Stimulated activated CD4-positive, alpha-beta T cell treated with anti-CD3 and anti-CD28 coated beads, Interleukin-15, amount 100 ng/mL, for 48 hours (primary cell): ENCODE results near the gene PTPRT.
A peak's percentile ranks its signal among the peaks of the same experiment; 100 is the strongest.
"Not testable (repeated sequence)": the region's sequence is repeated elsewhere in the genome, so short reads cannot be mapped to it uniquely, and the experiment has no call there.

Experiments used
- DNase-seq, 2 donors: peaks; one replicate each; pipeline ENCODE4 v3.0.0-alpha.2; 2020; ENCODE audit warnings: low read depth in 2 of 2

PTPRT gene

DNA sequence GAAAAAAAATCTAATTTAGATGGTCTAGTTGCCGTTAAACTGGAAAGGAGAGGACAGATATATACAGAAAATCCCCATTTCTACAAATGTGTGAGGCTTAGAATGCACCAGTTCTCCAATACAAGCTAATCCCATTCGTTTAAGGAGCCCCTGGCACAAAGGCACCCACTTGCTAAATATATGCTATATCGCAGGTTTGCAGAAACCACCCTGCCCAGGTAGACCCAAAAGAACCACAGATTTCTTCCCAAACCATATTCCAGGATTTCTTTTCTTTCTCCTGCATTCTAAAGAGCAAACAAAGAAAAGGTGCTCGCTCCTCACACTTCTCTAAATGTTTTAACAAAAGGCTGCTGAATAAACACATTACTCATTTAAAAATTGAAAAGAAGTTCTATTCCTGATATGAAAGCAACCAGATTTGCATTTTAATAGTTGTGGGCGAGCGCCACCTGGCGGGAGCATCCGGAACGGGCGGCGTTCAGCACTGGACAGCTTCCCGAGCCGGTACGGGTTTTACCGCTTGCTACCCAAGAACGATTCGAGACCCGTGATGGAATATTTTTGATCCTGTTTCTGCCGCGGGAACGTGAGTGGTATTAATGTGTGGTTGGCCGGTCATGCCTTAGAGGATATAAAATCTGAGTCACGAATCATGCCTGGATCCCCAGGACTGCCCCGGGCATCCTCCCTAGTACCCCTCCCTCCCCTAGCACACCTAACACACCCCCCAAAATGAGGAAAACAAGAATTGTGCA lies 2.1 kb downstream of the PTPRT start:
- DNase-seq: peak; percentile 24 to 58

DNA sequence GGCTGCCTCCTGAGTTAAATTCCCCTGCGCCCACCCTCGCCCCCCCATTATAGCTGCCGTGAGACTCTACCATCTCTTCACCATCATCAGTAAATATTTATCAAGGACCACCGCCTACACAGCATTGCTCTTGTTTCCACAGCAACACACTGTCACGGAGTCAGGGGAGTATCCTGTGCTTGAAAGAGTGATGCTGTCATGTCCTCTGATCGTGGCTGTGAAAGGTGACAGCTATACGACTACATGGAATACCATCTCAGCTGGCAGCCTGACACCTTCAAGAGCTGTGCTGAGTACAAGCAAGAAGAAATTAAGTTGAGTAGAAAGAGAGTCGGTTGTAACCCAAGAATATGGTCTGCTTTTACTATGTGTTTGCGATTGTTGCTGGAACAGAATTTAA lies 3.4 kb downstream of the PTPRT start:
- no peak for DNase-seq

DNA sequence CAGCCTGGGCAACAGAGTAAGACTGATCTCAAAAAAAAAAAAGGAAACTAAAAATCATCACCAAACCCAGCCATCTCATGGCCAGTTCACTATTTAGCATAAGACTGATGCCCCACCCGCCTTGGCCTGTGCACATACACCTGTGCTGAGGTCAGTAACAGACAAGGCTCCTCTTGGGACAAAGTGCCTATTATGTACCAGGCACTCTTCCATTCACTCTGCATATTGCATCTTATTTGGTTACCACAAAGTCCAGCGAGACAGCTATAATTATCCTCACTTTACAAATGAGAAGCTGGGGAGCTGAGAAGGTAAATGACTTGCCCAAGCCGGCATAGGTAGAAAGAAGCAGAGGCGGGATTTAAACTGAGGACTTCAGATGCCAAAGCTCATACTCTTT lies 3.8 kb downstream of the PTPRT start:
- no peak for DNase-seq

DNA sequence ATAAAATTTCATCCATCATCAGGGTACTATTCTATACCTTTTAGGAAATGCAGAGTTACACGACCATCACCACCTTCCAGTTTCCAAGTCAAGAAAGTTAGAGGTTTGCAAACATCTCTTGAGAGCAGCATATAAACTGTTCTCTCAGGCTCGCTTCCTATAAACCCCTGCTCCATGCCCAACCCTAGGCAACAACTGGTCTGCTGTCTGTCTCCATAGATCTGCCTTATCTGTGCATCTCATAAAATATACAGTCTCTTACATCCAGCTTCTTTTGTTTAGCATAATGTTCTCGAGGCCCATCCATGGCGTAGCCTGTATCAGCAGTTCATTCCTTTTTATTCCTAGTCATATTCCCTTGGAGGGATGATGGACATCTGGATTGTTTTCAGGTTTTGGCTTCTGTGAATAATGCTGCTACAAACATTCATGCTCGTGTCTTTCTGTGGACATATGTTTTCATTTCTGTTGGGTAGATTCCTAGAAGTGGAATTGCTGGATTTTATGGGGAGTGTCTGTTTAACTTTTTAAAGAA lies 6.1 kb downstream of the PTPRT start:
- DNase-seq: no peak

DNA sequence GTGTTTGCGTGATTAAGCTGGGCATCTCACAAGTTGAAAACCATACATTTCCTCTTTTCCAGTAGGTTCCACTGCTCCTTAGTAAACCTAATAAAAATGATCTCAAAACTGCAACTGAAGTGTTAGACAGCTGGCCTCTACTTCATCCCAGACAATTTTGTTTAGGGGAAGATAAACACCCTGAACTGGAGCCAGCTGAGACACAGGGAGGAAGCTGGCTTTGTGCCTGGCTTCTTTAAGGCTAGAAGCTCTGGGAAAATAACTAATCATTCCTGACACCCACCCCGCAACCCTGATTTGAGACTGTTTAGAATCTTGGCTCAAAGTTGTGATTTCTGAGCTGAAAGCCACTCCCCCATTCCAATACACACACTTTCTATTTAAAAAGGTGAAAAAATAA lies 11.6 kb downstream of the PTPRT start:
- DNase-seq: no peak

DNA sequence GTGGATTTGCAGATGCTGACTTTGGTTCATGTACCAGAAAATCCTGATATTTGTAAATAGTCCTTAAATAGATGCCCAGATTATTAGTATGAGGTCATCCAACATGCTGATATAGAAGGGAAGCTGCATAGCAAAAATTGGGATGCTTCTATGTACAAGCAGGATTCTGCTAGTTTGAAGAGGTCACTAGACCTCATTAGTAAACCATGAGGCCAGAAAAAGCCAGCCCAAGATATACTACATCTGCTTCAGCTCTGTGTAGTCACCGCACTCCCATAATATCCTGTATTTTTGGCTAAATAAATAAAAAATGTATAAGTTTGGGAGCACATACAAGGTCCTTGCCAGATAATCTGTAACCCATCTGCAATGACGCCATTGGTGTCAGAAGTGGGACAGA lies 13.0 kb downstream of the PTPRT start:
- no peak for DNase-seq

DNA sequence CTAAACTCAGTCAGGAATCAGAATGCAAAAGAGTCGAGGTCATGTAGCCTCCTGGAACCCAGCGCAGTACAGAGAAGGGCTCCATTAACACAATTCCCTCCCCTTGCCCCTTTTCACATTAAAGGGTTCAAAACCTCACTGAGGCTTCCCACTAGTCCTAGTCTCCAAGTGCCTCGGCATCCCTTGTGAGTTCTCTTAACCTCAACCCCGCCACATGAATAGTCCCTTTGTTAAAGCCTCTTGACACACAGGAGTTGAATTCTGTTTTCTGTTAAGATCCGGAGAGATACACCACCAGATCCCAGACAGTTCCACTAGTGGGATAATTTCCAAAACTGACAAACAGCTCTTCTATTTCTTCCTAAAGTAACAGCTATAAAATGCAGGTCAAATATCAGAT lies 17.8 kb downstream of the PTPRT start:
- DNase-seq: no peak

DNA sequence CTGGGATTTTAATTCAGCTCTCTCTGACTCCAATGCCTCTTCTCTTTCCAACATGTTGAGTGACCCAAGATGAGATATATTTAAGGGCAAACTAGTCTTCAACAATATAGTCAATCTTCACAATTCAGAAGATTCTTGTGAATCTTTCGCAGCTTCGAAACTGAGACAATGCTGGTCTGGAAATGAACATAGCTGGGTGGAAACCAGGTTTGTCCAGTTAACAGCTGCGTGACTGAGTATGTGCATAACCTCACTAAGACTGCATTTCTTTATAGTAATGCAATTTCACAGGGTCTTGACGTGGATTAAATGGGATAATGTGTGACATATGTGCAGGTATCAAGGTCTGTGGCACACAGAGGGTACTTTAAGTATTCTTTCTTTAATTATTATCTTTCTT lies 18.9 kb downstream of the PTPRT start:
- DNase-seq: no peak

DNA sequence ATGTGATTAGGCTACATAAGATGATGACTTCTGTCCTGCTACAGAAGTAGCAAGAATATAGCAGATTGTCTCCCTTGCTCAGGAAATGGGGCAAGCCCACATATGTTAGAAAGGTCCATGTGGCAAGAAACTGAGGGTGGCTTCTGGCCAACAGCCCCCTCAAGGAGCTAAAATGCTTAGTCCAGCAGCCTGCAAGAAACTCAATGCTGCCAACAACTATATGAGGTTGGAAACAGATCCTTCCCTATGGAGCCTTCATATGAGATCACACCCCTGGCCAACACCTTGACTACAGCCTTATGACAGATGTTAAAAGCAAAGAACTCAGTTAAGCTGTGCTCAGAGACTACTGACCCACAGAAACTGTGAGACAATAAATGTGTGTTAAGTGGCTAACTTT lies 22.1 kb downstream of the PTPRT start:
- DNase-seq: no peak

DNA sequence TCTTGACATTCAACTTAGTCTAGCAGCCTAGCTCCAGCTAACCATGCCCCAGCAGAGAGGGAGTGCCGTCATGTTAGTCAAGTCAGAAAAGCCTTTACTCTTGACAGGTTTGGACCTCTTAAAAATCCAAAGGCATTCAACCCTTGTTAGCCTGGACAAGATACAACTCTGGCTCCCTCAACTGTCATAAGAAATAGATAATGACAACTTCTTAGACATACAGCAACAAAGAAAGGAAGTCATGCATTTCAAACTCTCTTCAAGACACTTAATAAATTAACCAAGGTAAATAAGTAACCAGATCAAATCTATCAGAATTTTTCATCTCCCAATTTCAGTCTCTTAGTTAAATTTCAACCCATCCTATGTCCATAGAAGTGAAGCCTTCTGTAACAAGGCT lies 22.7 kb downstream of the PTPRT start:
- no peak for DNase-seq

DNA sequence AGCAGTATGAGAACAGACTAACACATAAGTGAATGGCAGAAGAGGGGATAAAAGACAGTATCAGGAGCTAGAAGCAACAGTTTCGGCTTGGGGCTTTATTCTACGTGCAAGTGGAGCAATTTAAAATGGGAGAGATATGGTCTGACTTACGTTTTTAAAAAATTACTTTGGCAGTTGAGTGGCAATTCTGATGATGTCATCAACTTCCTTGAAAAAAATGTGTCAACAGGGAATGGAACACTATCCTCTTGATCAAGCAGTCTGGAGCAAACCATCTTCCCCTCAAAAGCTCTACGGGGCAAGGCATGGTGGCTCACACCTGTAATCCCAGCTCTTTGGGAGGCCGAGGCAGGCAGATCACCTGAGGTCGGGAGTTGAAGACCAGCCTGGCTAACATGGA lies 24.1 kb downstream of the PTPRT start:
- no peak for DNase-seq

DNA sequence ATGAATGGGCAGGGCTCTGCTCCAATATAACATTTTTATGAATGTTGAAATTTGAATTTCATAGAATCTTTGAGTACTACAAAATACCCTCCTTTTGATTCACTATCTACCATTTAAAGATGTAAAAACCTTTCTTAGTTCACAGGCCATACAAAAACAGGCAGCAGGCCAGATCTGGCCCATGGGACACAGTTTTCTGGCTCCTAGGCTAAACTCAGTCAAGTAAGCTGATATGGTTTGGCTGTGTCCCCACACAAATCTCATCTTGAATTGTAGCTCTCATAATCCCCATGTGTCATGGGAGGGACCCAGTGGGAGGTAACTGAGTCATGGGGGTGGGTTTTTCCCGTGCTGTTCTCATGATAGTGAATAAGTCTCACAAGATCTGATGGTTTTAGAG lies 25.0 kb downstream of the PTPRT start:
- DNase-seq: not testable (repeated sequence)

DNA sequence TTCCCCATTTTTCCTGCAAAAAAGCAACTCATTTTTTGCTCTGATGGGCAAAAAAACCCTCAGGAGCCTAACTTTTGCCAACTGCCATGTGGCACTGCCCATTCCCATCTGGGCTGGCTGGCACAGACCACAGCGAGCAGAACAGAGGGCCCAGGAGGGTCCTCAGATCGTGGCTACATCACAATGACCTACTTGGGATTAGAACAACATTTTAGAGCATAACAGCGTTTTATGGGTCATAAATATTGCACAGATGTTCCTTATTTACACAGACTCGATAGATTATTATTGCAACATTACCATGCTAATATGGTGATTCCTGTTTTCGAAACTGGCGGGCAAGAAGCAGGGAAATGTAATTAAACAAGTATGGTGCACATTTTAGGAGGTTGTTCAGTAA lies 28.0 kb downstream of the PTPRT start:
- DNase-seq: no peak

DNA sequence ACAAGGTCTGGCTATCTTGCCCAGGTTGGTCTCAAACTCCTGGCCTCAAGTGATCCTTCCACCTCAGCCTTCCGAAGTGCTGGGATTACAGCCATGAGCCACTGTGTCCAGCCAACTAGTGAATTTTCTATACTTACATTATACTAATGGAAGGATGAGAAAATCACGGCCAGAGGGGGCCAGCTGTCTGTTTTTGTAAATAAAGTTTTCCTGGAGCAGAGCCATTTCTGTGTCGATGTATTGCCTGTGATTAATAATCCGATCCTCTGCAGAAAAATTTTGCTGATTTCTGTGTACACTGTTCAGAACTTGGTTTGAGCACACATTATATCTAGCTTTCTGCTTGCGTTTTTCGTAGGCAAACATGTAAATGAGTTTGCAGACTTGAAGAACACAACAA lies 28.8 kb downstream of the PTPRT start:
- DNase-seq: no peak

DNA sequence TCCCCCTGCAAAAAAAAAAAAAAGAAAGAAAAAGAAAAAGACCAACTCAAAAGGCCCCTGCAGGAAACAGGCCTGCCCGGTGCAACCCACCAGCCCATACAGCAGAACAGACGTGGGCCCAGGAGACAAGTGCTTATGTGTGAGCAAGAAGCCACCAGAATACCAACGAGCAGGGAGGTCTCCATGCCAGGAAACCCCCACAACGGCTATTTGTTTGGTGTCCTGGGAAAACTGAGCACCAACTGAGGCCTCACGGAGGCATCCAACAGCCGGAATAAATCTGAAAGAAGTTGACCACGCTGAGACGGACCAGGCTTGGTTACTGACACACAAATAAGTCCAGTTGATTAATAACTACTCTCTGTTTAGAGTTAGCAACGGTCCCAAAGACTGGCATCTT lies 29.7 kb downstream of the PTPRT start:
- DNase-seq: no peak

DNA sequence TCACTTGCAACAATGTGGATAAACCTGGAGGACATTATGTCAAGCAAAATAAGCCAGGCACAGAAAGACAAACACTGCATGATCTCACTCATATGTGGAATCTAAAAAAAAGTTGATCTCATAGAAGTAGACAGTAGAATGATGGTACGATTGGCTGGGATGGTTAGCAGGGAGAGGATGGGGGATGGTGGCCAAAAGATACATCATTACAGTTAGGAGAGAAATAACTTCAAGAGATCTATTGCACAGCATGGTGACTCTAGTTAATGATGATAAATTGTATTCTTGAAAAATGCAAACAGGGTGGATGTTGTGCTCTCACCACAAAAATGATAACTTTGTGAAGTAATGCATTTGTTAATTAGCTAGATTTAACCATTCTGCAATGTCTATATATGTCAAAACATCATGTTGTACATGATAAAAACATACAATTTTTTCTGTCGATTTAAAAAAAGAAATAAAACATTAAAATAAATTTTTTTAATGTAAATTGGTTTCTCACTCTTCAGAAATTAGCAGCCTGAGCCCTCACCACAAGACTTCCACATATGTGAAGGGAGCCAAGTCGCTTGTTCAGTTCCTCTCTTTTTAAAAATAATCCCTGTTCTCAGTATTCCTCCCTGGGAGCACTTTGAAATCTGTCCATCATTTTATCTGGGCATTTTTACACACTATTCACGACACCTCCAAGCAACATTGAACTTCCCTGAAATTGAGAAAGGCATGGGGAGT lies 34.2 kb downstream of the PTPRT start:
- DNase-seq: no peak

DNA sequence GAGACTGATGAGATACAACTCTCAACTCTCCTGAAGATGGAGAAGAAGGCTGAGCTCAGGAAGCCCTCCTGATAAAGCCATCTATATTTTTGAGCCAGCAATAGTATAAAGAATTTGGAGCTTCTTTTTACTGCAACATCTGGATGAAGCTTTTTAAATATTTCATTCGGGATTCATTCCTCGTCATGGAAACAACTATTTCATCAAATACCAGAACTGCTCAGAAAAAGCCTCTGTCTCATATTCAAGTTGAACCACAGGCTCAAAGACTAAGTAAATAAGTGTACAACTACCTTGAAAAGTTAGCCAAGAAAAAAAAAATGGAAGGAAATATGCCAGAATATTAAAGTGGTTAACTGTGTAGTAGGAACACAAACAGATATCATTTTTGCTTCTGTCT lies 37.8 kb downstream of the PTPRT start:
- DNase-seq: no peak

DNA sequence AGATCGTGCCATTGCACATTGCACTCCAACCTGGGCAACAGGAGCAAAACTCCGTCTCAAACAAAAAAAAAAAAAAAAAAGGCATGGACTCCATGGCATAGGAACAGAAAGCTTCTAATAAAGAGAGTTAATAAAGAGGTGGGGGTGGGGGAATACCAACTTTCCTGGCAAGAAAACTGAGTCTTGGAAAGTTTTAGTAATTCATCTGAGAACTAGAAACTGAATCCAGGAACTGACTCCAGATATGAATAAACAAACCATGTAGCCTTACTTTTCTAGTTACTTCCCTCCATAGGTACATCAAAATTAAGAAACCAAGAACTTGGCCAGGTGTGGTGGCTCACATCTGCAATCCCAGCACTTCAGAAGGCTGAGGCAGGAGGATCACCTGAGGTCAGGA lies 38.5 kb downstream of the PTPRT start:
- DNase-seq: no peak

DNA sequence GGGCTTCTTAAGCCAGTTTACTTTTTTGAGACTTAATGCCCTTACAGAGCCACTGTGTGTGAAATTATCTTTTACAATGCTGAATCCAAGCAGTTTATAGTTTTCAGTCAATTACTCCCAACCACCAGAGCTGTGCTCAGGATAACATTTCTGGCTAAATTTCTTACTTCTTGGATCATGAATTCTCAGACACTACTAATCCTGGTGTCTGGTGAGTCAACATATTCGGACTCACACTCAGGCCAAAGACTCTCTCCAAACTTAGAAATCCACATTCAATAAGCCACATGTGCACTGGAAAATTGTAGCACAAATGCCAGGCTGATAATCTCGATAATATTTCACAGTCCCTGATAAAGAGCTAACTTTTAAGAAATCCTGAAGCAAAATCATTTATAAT lies 49.0 kb downstream of the PTPRT start:
- DNase-seq: no peak

DNA sequence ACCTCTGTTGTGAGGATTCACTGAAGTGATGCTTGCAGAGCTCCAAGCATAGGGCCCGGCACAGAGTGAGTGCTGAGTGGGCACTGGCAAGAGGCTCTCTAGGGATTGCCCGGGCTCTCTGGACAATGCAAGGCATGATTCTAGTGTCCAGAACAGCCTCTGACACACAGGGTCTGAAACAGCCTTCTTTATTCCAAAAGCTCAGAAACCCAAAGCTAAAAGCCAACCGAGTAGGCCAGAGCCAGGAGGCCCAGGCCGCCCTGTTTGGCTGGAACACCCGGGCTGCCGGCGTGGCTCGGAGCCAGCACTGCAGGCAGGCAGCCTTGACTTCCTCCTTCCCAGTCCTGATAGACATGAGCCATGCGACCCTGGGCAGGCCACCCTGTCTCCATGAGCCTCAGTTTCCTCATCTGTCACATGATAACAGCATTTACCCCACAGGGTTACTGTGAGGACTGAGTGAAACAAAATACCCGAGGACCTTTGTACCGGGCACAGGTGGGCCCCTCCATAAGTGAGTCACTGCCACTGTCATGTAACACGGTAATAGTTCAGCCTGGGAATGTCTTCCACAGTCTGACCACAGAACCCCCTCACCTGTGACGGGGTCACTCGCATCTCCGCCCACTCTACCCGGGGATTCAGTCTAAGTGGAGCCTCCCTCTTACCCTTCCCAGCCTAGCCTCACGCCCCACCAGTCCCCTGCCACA lies 51.5 kb downstream of the PTPRT start:
- no peak for DNase-seq

DNA sequence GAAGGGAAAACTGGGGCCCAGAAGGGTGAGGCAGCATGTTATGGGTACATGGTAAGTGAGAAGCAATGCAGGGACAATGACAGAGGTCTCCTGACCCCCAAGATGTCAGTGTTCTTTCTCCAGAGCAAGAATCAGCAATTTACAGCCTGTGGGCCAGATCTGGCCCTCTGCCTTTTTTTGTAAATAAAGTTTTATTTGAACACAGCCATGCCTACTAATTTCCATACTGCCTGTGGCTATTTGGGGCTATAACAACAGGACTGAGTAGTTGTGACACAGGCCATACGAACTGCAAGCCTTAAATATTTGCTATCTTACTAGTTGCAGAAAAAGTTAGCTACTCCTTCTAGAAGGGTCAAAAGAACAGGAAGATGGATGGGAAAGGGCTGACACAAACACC lies 52.5 kb downstream of the PTPRT start:
- DNase-seq: no peak

DNA sequence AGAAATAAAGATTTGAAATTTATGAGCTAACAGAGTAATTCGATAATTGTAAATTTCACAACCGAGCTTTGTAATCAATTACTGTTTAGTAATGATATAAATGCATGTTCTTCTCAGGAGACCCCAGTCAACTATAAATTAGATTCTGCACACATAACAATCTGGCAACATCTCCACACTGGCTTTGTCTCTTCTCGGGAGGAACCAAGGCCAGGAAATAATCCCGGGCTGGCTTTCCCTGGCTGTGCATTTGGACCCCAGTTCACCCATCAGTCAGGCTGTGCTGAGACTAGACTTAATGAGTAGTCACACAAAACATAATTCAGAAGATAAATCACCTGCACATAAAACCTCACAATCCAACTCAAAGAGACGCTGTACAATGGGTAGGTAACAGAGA lies 65.5 kb downstream of the PTPRT start:
- DNase-seq: no peak

DNA sequence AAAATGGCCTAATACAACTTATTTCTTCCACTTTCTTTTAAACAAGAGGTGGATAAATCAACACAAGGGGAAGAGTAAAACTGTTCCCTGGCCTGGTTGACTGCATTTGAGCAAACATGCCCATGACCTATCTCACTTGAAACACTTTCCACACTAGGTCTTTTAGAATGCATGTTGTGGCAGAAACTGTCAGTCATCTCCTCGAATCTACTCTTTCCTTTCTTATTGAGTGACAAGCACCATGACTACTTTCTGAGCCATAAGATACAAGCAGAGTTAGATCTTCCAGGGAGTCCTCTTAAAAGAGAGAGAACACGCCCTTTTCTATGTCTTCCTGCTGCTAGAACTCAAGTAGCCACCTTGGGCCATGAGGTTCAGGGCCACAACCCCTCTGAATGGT lies 66.5 kb downstream of the PTPRT start:
- DNase-seq: no peak
